Osteoblast (primary cell): Measurements from ENCODE around the gene TSPAN11. TPM values are rescaled to one million over a fixed set of nuclear protein-coding genes. Genes with fewer than 3 reads are reported as not detected.

Experiments
- DNase-seq: peaks from one replicate; pipeline ENCODE4 v3.0.0; 2011; ENCODE audit warnings: low spot score, mixed read lengths; ENCODE audit not compliant: insufficient read length; ENCODE audit errors: missing footprints
- H2AFZ ChIP-seq: 2 replicates; pipeline ENCODE4 v1.6.0; 2011; ENCODE audit warnings: mild to moderate bottlenecking, low read length
- H3K27ac ChIP-seq: 2 replicates; pipeline ENCODE4 v1.5.1; 2011; ENCODE audit warnings: mild to moderate bottlenecking, low read depth, low read length, moderate library complexity
- H3K27me3 ChIP-seq: 2 replicates; pipeline ENCODE4 v1.6.0; 2012; ENCODE audit warnings: mild to moderate bottlenecking, control low read depth, inconsistent platforms, low read length, moderate library complexity; ENCODE audit not compliant: insufficient read depth
- H3K36me3 ChIP-seq: 2 replicates; pipeline ENCODE4 v1.5.1; 2011; ENCODE audit warnings: mild to moderate bottlenecking, low read length, control low read depth, moderate library complexity; ENCODE audit not compliant: insufficient read depth
- H3K4me1 ChIP-seq: 2 replicates; pipeline ENCODE4 v1.5.1; 2011; ENCODE audit warnings: mild to moderate bottlenecking, low read length, control low read depth, moderate library complexity; ENCODE audit not compliant: insufficient read depth
- H3K4me2 ChIP-seq: 2 replicates; pipeline ENCODE4 v1.6.0; 2011; ENCODE audit warnings: mild to moderate bottlenecking, low read length; ENCODE audit not compliant: insufficient read depth
- H3K4me3 ChIP-seq: fragments of 200-600 bp; sonication (generic); 3 replicates; pipeline ENCODE4 v1.5.1; 2012; ENCODE audit warnings: mild to moderate bottlenecking, low read length, inconsistent platforms; ENCODE audit not compliant: insufficient read depth
- H3K79me2 ChIP-seq: 2 replicates; pipeline ENCODE4 v1.6.0; 2012; ENCODE audit warnings: mild to moderate bottlenecking, low read length, control low read depth, inconsistent platforms; ENCODE audit not compliant: insufficient read depth
- H3K9me3 ChIP-seq: 2 replicates; pipeline ENCODE4 v1.5.1; 2011; ENCODE audit warnings: low read depth, low read length, control low read depth
- H4K20me1 ChIP-seq: 2 replicates; pipeline ENCODE4 v1.6.0; 2012; ENCODE audit warnings: mild to moderate bottlenecking, low read length, control low read depth; ENCODE audit not compliant: insufficient read depth
- CTCF ChIP-seq: IDR thresholded peaks from 2 replicates; pipeline ENCODE4 v1.5.1; 2011; ENCODE audit warnings: mild to moderate bottlenecking, low read depth, low read length, moderate library complexity; ENCODE audit errors: extremely low read depth
- total RNA-seq: library from RNA; depleted of rRNA; stranded (reverse); fragments of >200 nt; gene quantifications from 2 replicates; pipeline ENCODE4 v1.2.3, GENCODE V29; 2012

TSPAN11 gene
- total RNA-seq, 1 donor: 5.4 TPM

- Histone ChIP-seq H3K9me3 (no peaks in the 10 kb centered on the region), H3K4me1 (peaks cover 5% of the 10 kb centered on the region), H4K20me1 (no peaks in the 10 kb centered on the region), H3K4me3 (no peak overlapping the region), H3K27ac (no peak overlapping the region), H2AFZ (no peak overlapping the region), H3K27me3 (no peaks in the 10 kb centered on the region), H3K4me2 (no peak overlapping the region), H3K79me2 (no peaks in the 10 kb centered on the region), H3K36me3 (no peaks in the 10 kb centered on the region)
- DNase-seq: no peak
- TF ChIP-seq CTCF: no peak
Observed at GRCh38 chr12:31029468-31029867, 102.9 kb downstream of the TSPAN11 start.

GRCh38 chr12:31029916-31030562, 103.5 kb downstream of the TSPAN11 start:
- Histone ChIP-seq H3K27ac (no peak overlapping the region), H4K20me1 (no peaks in the 10 kb centered on the region), H3K4me3 (no peak overlapping the region), H3K36me3 (no peaks in the 10 kb centered on the region), H3K4me1 (peaks cover 5% of the 10 kb centered on the region), H3K4me2 (no peak overlapping the region), H3K27me3 (no peaks in the 10 kb centered on the region), H3K79me2 (no peaks in the 10 kb centered on the region), H3K9me3 (no peaks in the 10 kb centered on the region), H2AFZ (no peak overlapping the region)
- TF ChIP-seq CTCF: no peak
- no peak for DNase-seq

GRCh38 chr12:31031951-31032335, 105.4 kb downstream of the TSPAN11 start:
- no peaks in the 10 kb centered on the region for H3K27me3 ChIP-seq

GRCh38 chr12:31033146-31033545, 106.6 kb downstream of the TSPAN11 start:
- Histone ChIP-seq H3K27ac (no peak overlapping the region), H4K20me1 (no peaks in the 10 kb centered on the region), H3K4me1 (peaks cover 16% of the 10 kb centered on the region), H2AFZ (no peak overlapping the region), H3K79me2 (no peaks in the 10 kb centered on the region), H3K36me3 (no peaks in the 10 kb centered on the region), H3K27me3 (no peaks in the 10 kb centered on the region), H3K4me2 (no peak overlapping the region), H3K9me3 (no peaks in the 10 kb centered on the region), H3K4me3 (no peak overlapping the region)
- no peak for TF ChIP-seq CTCF
- no peak for DNase-seq

More at GRCh38 chr12:31031951-31032335, 105.4 kb downstream of the TSPAN11 start:
- Histone ChIP-seq H3K36me3 (no peaks in the 10 kb centered on the region), H3K4me1 (peaks cover 16% of the 10 kb centered on the region), H3K27ac (no peak overlapping the region), H3K4me2 (no peak overlapping the region), H2AFZ (no peak overlapping the region), H3K4me3 (no peak overlapping the region), H4K20me1 (no peaks in the 10 kb centered on the region), H3K79me2 (no peaks in the 10 kb centered on the region), H3K9me3 (no peaks in the 10 kb centered on the region)
- no peak for TF ChIP-seq CTCF
- DNase-seq: no peak
